ENCODE results near the gene ABR. TPM values are rescaled to one million over a fixed set of nuclear protein-coding genes. Genes with fewer than 3 reads are reported as not detected.

ABR gene
- total and polyA plus RNA-seq, 2 of the 13 experiments (the other 11 are each of a cell fraction or from before 2014, with no cell fraction given), result 12.4 to 40.4 TPM

- TF ChIP-seq ZNF780A (CRISPR knock-in tag; IDR thresholded peaks at IDR 0.05) (no peak), ZC3H13 (CRISPR knock-in tag; IDR thresholded peaks at IDR 0.05) (no peak), ETV5 (CRISPR knock-in tag; IDR thresholded peaks at IDR 0.05; ENCODE audit: borderline replicate concordance) (peak; percentile 93), MAX (IDR thresholded peaks at IDR 0.05) (0 out of 2 replicates have a peak, but pooled peaks have one; percentile 14), JUND (CRISPR knock-in tag; IDR thresholded peaks at IDR 0.05) (0 out of 2 replicates have a peak, but pooled peaks have one; percentile 70), ZNF605 (CRISPR knock-in tag; IDR thresholded peaks at IDR 0.05) (0 out of 2 replicates have a peak, but pooled peaks have one; percentile 35), ZNF792 (CRISPR knock-in tag; IDR thresholded peaks at IDR 0.05) (peak; percentile 49; the same call in 1 of the 2 replicates), ZNF12 (CRISPR knock-in tag; IDR thresholded peaks at IDR 0.05) (0 out of 2 replicates have a peak, but pooled peaks have one; percentile 20), RARA (CRISPR knock-in tag; IDR thresholded peaks at IDR 0.05) (0 out of 2 replicates have a peak, but pooled peaks have one; percentile 17), ZFX (CRISPR knock-in tag; IDR thresholded peaks at IDR 0.05; ENCODE audit: low read depth) (peak; percentile 64; the same call in 1 of the 2 replicates), ZFP62 (CRISPR knock-in tag; IDR thresholded peaks at IDR 0.05) (no peak), UBTF (CRISPR knock-in tag; IDR thresholded peaks at IDR 0.05) (peak; percentile 45; the same call in 1 of the 2 replicates), ZKSCAN8 (CRISPR knock-in tag; IDR thresholded peaks at IDR 0.05; ENCODE audit: borderline replicate concordance) (peak; percentile 42; the same call in 1 of the 2 replicates), PHF21A (CRISPR knock-in tag; IDR thresholded peaks at IDR 0.05) (0 out of 2 replicates have a peak, but pooled peaks have one; percentile 6), ADNP (CRISPR knock-in tag; IDR thresholded peaks at IDR 0.05) (no peak), ZNF510 (CRISPR knock-in tag; IDR thresholded peaks at IDR 0.05; ENCODE audit: low read depth) (0 out of 2 replicates have a peak, but pooled peaks have one; percentile 49), MXD3 (CRISPR knock-in tag; IDR thresholded peaks at IDR 0.05) (no peak), HOXD1 (CRISPR knock-in tag; IDR thresholded peaks at IDR 0.05) (no peak), ZBTB7B (CRISPR knock-in tag; IDR thresholded peaks at IDR 0.05) (peak; percentile 64; the same call in 1 of the 2 replicates), ELF3 (CRISPR knock-in tag; IDR thresholded peaks at IDR 0.05) (0 out of 2 replicates have a peak, but pooled peaks have one; percentile 10), FUBP1 (CRISPR knock-in tag; IDR thresholded peaks at IDR 0.05; ENCODE audit: borderline replicate concordance) (0 out of 2 replicates have a peak, but pooled peaks have one; percentile 74), SMYD3 (CRISPR knock-in tag; IDR thresholded peaks at IDR 0.05) (no peak), PATZ1 (CRISPR knock-in tag; IDR thresholded peaks at IDR 0.05) (peak; percentile 65), SMAD1 (CRISPR knock-in tag; IDR thresholded peaks at IDR 0.05; ENCODE audit: borderline replicate concordance, low read depth) (no peak)
These were observed 68.8 kb downstream of the ABR start (continued) for GRCh38 chr17:1110862-1111598.
